ENCODE results near the gene TACR2. TPM values are rescaled to one million over a fixed set of nuclear protein-coding genes. Genes with fewer than 3 reads are reported as not detected.

Gene TACR2
- total and polyA plus RNA-seq, 2 experiments from 2014 or later: not detected

GRCh38 chr10:69406816-69407580, 9.7 kb downstream of the TACR2 start:
- Histone ChIP-seq H3K27ac (ENCODE audit: low read depth) (no peak overlapping the region), H3K79me2 (replicated peaks; ENCODE audit: insufficient read depth) (no peaks in the 10 kb centered on the region)
- ATAC-seq: no peak

More at GRCh38 chr10:69406816-69407580, 9.7 kb downstream of the TACR2 start:
- Histone ChIP-seq H3K9me2 (ENCODE audit: insufficient read depth) (no peaks in the 10 kb centered on the region), H3K27me3 (ENCODE audit: insufficient read depth) (peaks cover 4% of the 10 kb centered on the region; the same call in 1 of the 2 replicates), H4K20me1 (replicated peaks; ENCODE audit: insufficient read depth) (no peaks in the 10 kb centered on the region), H3K36me3 (ENCODE audit: insufficient read depth) (no peaks in the 10 kb centered on the region), H3F3A (replicated peaks; ENCODE audit: low read depth) (peaks cover 3% of the 10 kb centered on the region; the same call in 1 of the 2 replicates), H3K4me1 (ENCODE audit: insufficient read depth) (peaks cover 23% of the 10 kb centered on the region; the same call in 1 of the 2 replicates), H2AFZ (no peak overlapping the region), H3K4me2 (peak overlapping the region; percentile 51), H3K4me3 (no peak overlapping the region)
- H3K36me3 Mint-ChIP-seq (ENCODE audit: low read depth): peaks cover 21% of the 10 kb centered on the region
- no peak overlapping the region; the same call in 1 of the 2 replicates for H3K27ac Mint-ChIP-seq
- H3K4me1 Mint-ChIP-seq: peaks cover 42% of the 10 kb centered on the region
- H3K9me3 Mint-ChIP-seq: no peaks in the 10 kb centered on the region; the same call in 2 of the 3 replicates
- TF ChIP-seq POLR2AphosphoS5 (IDR thresholded peaks at IDR 0.05; ENCODE audit: low read depth) (no peak), ETS1 (IDR thresholded peaks at IDR 0.05) (no peak), NANOG (IDR thresholded peaks at IDR 0.05; ENCODE audit: borderline replicate concordance) (no peak), CTCF (conservative IDR thresholded peaks at IDR 0.05; ENCODE audit: low read depth in 2 of 2) (no peak), ZNF462 (CRISPR knock-in tag; IDR thresholded peaks at IDR 0.05) (no peak), CREB1 (CRISPR knock-in tag; IDR thresholded peaks at IDR 0.05; ENCODE audit: low read depth) (no peak), STAT1 (IDR thresholded peaks at IDR 0.05; ENCODE audit: unreplicated experiment) (no peak), ZNF114 (CRISPR knock-in tag; IDR thresholded peaks at IDR 0.05) (no peak), ZNF331 (CRISPR knock-in tag; IDR thresholded peaks at IDR 0.05; ENCODE audit: low read depth) (no peak), EZH2phosphoT487 (IDR thresholded peaks at IDR 0.05; ENCODE audit: unreplicated experiment) (no peak)
- no peak overlapping the region for H3K4me3 Mint-ChIP-seq
- no peak for DNase-seq (ENCODE audit: low spot score)
- H3K27me3 Mint-ChIP-seq (ENCODE audit: insufficient read depth, low read depth, poor library complexity): peaks cover 21% of the 10 kb centered on the region

Data from GM23338 (cell line).